Tibial nerve (tissue), 4 donors: ENCODE data around the gene KCNC3. TPM values are rescaled to one million over a fixed set of nuclear protein-coding genes. Genes with fewer than 3 reads are reported as not detected.

Source experiments
- DNase-seq, 2 donors: peaks; one replicate each; pipeline ENCODE4 v3.0.0-alpha.2; 2019; ENCODE audit warnings: low spot score in 2 of 2
- H3K27ac ChIP-seq, 4 donors: fragments of 200-600 bp; sonication (generic) in 3 of 4; one replicate each; pipeline ENCODE4 v1.5.1; 2017 to 2019; ENCODE audit warnings: mild to moderate bottlenecking in 1 of 4
- H3K27me3 ChIP-seq, 2 donors: fragments of 200-600 bp; sonication (generic) in 1 of 2; one replicate each; pipeline versions ENCODE4 v1.5.1 to v1.6.0; 2017 to 2019
- H3K36me3 ChIP-seq, 3 donors: fragments of 200-600 bp; sonication (generic); one replicate each; pipeline ENCODE4 v1.5.1; 2018 to 2019
- H3K4me1 ChIP-seq, 4 donors: fragments of 200-600 bp; sonication (generic) in 3 of 4; one replicate each; pipeline ENCODE4 v1.5.1; 2017 to 2019
- H3K4me3 ChIP-seq, 4 donors: fragments of 200-600 bp; sonication (generic) in 3 of 4; one replicate each; pipeline ENCODE4 v1.5.1; 2017 to 2019; ENCODE audit warnings: mild to moderate bottlenecking in 1 of 4, moderate library complexity in 1 of 4
- H3K9me3 ChIP-seq, 4 donors: fragments of 200-600 bp; sonication (generic) in 3 of 4; one replicate each; pipeline ENCODE4 v1.5.1; 2017 to 2019
- EP300 ChIP-seq, 2 donors: sonication (generic); formaldehyde crosslinking; IDR thresholded peaks; one replicate each; pipeline ENCODE4 v1.6.1; 2017; ENCODE audit warnings: antibody characterized with exemption in 2 of 2, mild to moderate bottlenecking in 1 of 2
- POLR2A ChIP-seq, 2 donors: fragments of 450-650 bp; IDR thresholded peaks; one replicate each; pipeline ENCODE4 v1.6.1; 2017; ENCODE audit warnings: antibody characterized with exemption in 2 of 2, mild to moderate bottlenecking in 2 of 2, moderate library complexity in 2 of 2
- WGBS, 2 donors: methylation state at CpG; one replicate each; pipeline ENCODE4 v1.1.5; 2018; 5-methylcytosine and 5-hydroxymethylcytosine counted together
- total RNA-seq, 4 donors: library from RNA; depleted of rRNA; stranded (reverse); fragments of >200 nt; gene quantifications; one replicate each; pipeline ENCODE4 v1.1.0, GENCODE V29; 2016
- TF ChIP-seq, protein P1 (sequence below), 5 experiments: fragments of 200-600 bp in 3 of 5; fragments of 450-650 bp in 2 of 5; sonication (generic) in 3 of 5; IDR thresholded peaks; one replicate each; pipeline ENCODE4 v1.5.1; 2016 to 2019; ENCODE audit warnings: antibody characterized with exemption in 5 of 5, mild to moderate bottlenecking in 3 of 5, moderate library complexity in 2 of 5

The KCNC3 gene
- total RNA-seq, 4 donors from 2014 or later, result 0.21 to 1.2 (median 0.71) TPM

DNA sequence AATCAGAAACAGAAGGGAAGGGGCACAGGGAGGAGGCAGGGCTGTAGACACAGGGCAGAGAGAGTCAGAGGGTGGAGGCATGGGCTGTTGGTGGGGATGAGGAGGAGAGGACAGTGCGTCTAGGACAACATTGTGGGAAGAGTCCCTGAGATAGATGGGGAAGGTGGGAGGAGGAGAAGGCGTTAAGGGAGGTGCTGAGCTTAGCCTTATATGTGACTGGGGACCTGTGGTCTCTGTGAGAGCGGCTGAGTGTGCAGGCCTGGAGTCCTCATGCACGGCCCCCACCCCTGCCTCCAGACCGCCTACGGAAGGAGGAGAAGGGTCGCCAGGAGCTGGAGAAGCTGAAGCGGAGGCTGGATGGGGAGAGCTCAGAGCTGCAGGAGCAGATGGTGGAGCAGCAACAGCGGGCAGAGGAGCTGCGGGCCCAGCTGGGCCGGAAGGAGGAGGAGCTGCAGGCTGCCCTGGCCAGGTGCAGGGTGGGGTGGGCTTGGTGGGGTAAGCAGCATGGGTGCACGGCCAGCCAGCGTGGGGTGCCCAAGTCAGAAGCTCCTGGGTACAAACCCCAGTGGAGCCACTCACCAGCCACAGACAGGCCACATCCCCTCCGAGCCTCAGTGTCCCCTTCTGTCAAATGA is 56.8 kb downstream of the KCNC3 start:
- peaks cover 0 to 86% (median 0%) of the 10 kb centered on the region in 3 donors for H3K36me3 ChIP-seq
- TF ChIP-seq EP300 (IDR thresholded peaks at IDR 0.05) (no peak), POLR2A (IDR thresholded peaks at IDR 0.05) (no peak)
- TF ChIP-seq, protein P1, sequence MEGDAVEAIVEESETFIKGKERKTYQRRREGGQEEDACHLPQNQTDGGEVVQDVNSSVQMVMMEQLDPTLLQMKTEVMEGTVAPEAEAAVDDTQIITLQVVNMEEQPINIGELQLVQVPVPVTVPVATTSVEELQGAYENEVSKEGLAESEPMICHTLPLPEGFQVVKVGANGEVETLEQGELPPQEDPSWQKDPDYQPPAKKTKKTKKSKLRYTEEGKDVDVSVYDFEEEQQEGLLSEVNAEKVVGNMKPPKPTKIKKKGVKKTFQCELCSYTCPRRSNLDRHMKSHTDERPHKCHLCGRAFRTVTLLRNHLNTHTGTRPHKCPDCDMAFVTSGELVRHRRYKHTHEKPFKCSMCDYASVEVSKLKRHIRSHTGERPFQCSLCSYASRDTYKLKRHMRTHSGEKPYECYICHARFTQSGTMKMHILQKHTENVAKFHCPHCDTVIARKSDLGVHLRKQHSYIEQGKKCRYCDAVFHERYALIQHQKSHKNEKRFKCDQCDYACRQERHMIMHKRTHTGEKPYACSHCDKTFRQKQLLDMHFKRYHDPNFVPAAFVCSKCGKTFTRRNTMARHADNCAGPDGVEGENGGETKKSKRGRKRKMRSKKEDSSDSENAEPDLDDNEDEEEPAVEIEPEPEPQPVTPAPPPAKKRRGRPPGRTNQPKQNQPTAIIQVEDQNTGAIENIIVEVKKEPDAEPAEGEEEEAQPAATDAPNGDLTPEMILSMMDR (IDR thresholded peaks at IDR 0.05), result no peak
- H3K27me3 ChIP-seq, result no peaks in the 10 kb centered on the region
- H3K4me1 ChIP-seq, result no peaks in the 10 kb centered on the region
- DNase-seq, result no peak
- no peak overlapping the region for H3K27ac ChIP-seq
- no peak overlapping the region for H3K4me3 ChIP-seq
- 83 to 85% methylated on average over 14 of the region's 14 CpGs for WGBS, 2 donors
- H3K9me3 ChIP-seq, result no peaks in the 10 kb centered on the region

DNA sequence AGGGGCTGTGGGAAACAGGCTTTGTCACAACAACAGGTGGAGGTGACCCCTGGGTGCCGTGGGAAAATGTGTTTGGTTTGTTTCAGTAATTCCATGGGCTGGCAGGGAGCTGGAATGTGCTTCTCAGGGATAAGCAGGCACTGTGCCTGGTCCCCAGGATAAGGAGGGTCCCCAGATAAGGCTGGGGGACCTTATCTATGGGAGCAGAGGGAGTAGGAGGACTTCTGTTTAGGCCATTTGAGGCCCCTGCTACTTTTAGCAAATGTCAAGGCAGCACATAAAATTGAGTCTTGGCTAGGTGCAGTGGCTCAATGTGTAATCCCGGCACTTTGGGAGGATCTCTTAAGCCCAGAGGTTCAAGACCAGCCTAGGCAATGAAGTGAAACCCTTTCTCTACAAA is 59.5 kb downstream of the KCNC3 start:
- H3K9me3 ChIP-seq, result no peaks in the 10 kb centered on the region
- H3K36me3 ChIP-seq, result peaks cover 0 to 79% (median 0%) of the 10 kb centered on the region in 3 donors
- H3K4me1 ChIP-seq, result no peaks in the 10 kb centered on the region
- DNase-seq, result no peak
- WGBS, 2 donors, result 82 to 83% methylated on average over 2 of the region's 2 CpGs
- H3K4me3 ChIP-seq, result no peak overlapping the region
- no peaks in the 10 kb centered on the region for H3K27me3 ChIP-seq
- no peak overlapping the region for H3K27ac ChIP-seq
- TF ChIP-seq, protein P1 (IDR thresholded peaks at IDR 0.05), result no peak
- TF ChIP-seq EP300 (IDR thresholded peaks at IDR 0.05) (no peak), POLR2A (IDR thresholded peaks at IDR 0.05) (no peak)

DNA sequence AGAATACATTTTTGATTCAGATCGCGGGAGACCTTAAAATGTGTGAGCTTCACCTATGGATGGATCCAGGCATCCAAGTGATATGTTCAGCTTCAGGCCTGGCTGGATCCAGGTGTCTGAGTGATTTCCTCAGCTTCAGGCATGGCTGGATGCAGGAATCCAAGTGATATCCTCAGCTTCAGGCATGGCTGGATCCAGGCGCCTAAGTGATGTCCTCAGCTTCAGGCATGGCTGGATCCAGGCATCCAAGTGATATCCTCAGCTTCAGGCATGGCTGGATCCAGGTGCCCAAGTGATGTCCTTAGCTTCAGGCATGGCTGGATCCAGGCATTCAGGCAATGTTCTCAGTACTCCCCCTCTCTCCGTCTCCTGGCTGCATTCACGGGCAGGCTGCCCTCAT is 60.7 kb downstream of the KCNC3 start:
- no peak for TF ChIP-seq EP300 (IDR thresholded peaks at IDR 0.05)
- TF ChIP-seq POLR2A (IDR thresholded peaks at IDR 0.05), result no peak
- TF ChIP-seq, protein P1 (IDR thresholded peaks at IDR 0.05), result no peak
- H3K27me3 ChIP-seq, result no peaks in the 10 kb centered on the region
- no peaks in the 10 kb centered on the region for H3K9me3 ChIP-seq
- H3K27ac ChIP-seq, result no peak overlapping the region
- H3K36me3 ChIP-seq, result peaks cover 0 to 75% (median 0%) of the 10 kb centered on the region in 3 donors
- 88 to 93% methylated on average over 5 of the region's 5 CpGs for WGBS, 2 donors
- DNase-seq, result no peak
- H3K4me3 ChIP-seq, result no peak overlapping the region
- no peaks in the 10 kb centered on the region for H3K4me1 ChIP-seq

DNA sequence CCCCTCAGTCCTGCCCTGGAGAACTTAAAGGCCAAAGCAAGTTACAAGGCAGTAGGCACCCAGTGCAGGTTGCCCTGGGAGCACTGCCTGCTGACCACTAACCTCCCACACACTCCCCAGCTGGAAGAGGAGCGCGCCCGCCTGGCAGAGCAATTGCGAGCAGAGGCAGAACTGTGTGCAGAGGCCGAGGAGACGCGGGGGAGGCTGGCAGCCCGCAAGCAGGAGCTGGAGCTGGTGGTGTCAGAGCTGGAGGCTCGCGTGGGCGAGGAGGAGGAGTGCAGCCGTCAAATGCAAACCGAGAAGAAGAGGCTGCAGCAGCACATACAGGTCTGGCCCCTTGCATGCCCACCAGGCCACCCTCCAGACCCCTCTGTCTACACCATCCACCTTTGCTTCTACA is 61.1 kb downstream of the KCNC3 start:
- 73 to 87% methylated on average over 13 of the region's 13 CpGs for WGBS, 2 donors
- no peak overlapping the region for H3K27ac ChIP-seq
- H3K36me3 ChIP-seq, result peaks cover 0 to 76% (median 0%) of the 10 kb centered on the region in 3 donors
- H3K27me3 ChIP-seq, result no peaks in the 10 kb centered on the region
- no peaks in the 10 kb centered on the region for H3K4me1 ChIP-seq
- DNase-seq, result no peak
- no peaks in the 10 kb centered on the region for H3K9me3 ChIP-seq
- no peak overlapping the region for H3K4me3 ChIP-seq
- TF ChIP-seq, protein P1 (IDR thresholded peaks at IDR 0.05), result no peak

DNA sequence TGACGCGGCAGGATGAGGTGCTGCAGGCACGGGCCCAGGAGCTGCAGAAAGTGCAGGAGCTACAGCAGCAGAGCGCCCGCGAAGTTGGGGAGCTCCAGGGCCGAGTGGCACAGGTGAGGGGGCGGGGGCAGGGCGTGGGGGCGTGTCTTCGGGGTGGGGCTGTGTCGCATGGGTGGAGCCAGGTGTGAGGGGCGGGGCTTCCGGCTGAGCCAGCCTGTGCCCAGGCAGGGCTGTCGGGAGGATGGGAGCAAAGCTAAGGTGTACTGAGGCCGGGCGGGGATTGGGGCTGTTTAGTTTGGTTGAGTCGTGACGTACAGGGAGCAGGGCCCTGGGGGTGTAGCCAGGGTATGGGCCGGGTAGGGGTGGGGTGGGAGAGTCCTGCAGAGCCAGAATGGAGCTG is 62.3 kb downstream of the KCNC3 start:
- no peaks in the 10 kb centered on the region for H3K4me1 ChIP-seq
- H3K27me3 ChIP-seq, result no peaks in the 10 kb centered on the region
- DNase-seq, result no peak
- H3K36me3 ChIP-seq, result peaks cover 0 to 76% (median 0%) of the 10 kb centered on the region in 3 donors
- WGBS, 2 donors, result 25 to 27% methylated on average over 9 to 20 of the region's 20 CpGs
- TF ChIP-seq, protein P1 (IDR thresholded peaks at IDR 0.05), result no peak
- TF ChIP-seq EP300 (IDR thresholded peaks at IDR 0.05), result no peak
- TF ChIP-seq POLR2A (IDR thresholded peaks at IDR 0.05), result no peak
- H3K4me3 ChIP-seq, result no peak overlapping the region
- H3K9me3 ChIP-seq, result no peaks in the 10 kb centered on the region
- H3K27ac ChIP-seq, result no peak overlapping the region
